GM12878 (cell line): Measurements from ENCODE around the gene TLL2.

ENCODE experiments used
- BCLAF1 ChIP-seq: fragments of 450-650 bp; IDR thresholded peaks from 2 replicates; pipeline ENCODE4 v1.6.1; 2017; ENCODE audit warnings: antibody characterized with exemption, mild to moderate bottlenecking, moderate library complexity
- CTCF ChIP-seq, 3 experiments: IDR thresholded peaks in 2 of 3; conservative IDR thresholded peaks in 1 of 3; 2 replicates each; pipeline ENCODE4 v1.5.1; 2011; ENCODE audit warnings: low read depth in 3 of 3, low read length in 3 of 3, mild to moderate bottlenecking in 3 of 3, control low read depth in 2 of 3, moderate library complexity in 2 of 3, inconsistent platforms in 1 of 3, mixed read lengths in 1 of 3; ENCODE audit not compliant: control insufficient read depth in 2 of 3, insufficient read depth in 1 of 3; ENCODE audit errors: extremely low read depth in 1 of 3
- HCFC1 ChIP-seq: fragments of 150-350 bp; IDR thresholded peaks from 2 replicates; pipeline ENCODE4 v1.6.1; 2014; ENCODE audit warnings: low read length
- MAX ChIP-seq: IDR thresholded peaks from 2 replicates; pipeline ENCODE4 v1.6.1; 2012; ENCODE audit warnings: low read depth, low read length, improper control_type of control experiment
- MLLT1 ChIP-seq: fragments of 450-650 bp; IDR thresholded peaks from 2 replicates; pipeline ENCODE4 v1.6.1; 2016; ENCODE audit warnings: mild to moderate bottlenecking
- POLR2A ChIP-seq: IDR thresholded peaks from 2 replicates; pipeline ENCODE4 v1.6.1; 2011; ENCODE audit warnings: low read depth, mild to moderate bottlenecking, low read length
- REST ChIP-seq: IDR thresholded peaks from 2 replicates; pipeline ENCODE4 v1.6.1; 2012; ENCODE audit warnings: mild to moderate bottlenecking, low read depth, low read length
- SMC3 ChIP-seq: IDR thresholded peaks from 2 replicates; pipeline ENCODE4 v1.6.1; 2011; ENCODE audit warnings: low read length, improper control_type of control experiment, borderline replicate concordance
- ZBTB33 ChIP-seq: fragments of 450-650 bp; IDR thresholded peaks from 2 replicates; pipeline ENCODE4 v1.6.1; 2017; ENCODE audit warnings: mild to moderate bottlenecking

- TF ChIP-seq REST (no peak), HCFC1 (no peak), BCLAF1 (no peak), CTCF (IDR thresholded peaks at IDR 0.05 in 2 of 3, conservative IDR thresholded peaks at IDR 0.05 in 1 of 3; ENCODE audit: control insufficient read depth in 2 of 3, extremely low read depth in 1 of 3, insufficient read depth in 1 of 3, low read depth in 3 of 3, low read length in 3 of 3) (no peak), MLLT1 (no peak), MAX (no peak), POLR2A (no peak), ZBTB33 (no peak), SMC3 (no peak)
Measured at GRCh38 chr10:96439725-96440124, 74.0 kb downstream of the TLL2 start.
